NT2/D1 (cell line): ENCODE results near the gene PRKACG.

Experiments used
- YY1 ChIP-seq: IDR thresholded peaks from 2 replicates; pipeline ENCODE4 v1.6.1; 2011; ENCODE audit not compliant: insufficient read length, insufficient read depth
- ZNF274 ChIP-seq: IDR thresholded peaks from 2 replicates; pipeline ENCODE4 v1.6.1; 2011; ENCODE audit warnings: mild to moderate bottlenecking, low read depth, low read length

DNA sequence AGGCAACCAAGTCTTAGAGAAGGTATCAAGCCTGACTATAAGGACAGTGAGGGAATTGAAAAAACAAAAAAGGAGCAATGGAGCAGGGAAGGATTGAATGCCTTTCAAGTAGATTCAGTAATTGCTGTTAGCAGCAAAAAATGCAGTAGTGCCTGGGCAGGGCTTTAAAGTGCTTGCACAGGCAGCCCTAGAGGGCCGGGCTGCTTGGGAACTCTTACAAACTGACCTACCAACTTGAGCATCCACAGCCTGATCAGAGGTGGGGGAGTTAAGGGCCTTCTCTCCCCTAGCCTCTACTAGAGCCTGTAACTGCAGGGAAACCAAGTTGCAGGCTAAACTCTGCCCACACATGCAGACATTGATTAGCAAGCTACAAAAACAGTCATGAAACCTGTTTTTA is 41.1 kb upstream of the PRKACG start:
- TF ChIP-seq ZNF274: no peak
- TF ChIP-seq YY1: no peak
